Measurements from ENCODE around the gene AP2A1.

The AP2A1 gene

GRCh38 chr19:49767381-49767780 lies 580 bp downstream of the AP2A1 start:
- DNase-seq: peak; percentile 42

DNA sequence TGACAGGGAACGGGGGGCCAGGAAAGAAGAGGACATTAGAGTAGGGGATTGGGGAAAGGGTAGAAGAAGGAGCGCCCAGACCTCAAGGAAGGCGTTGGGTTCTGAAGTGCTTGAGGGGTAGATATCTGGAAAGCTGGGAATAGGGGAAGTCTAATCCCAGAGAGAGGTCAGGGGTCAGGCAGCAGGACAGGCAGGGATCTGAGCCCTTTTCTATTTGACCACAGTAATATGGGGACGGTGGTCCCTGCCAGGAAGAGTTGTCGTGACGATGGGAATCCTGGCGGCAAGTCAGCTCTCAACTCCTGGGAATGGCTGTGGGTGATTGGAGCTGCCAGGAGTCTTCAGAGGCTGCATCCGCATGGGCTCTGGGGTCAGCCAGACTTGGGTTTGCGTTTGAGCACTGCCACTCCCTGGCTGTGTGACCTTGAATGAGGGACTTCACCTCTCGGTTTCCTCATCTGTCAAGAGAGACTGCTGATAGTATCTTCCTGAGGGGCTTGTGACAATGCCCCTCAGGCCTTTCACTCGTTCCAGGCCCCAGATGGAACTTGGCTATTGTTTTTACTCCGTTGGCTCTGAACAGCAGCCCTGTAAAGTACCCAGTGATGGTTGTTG lies 1.3 kb downstream of the AP2A1 start:
- DNase-seq: no peak

DNA sequence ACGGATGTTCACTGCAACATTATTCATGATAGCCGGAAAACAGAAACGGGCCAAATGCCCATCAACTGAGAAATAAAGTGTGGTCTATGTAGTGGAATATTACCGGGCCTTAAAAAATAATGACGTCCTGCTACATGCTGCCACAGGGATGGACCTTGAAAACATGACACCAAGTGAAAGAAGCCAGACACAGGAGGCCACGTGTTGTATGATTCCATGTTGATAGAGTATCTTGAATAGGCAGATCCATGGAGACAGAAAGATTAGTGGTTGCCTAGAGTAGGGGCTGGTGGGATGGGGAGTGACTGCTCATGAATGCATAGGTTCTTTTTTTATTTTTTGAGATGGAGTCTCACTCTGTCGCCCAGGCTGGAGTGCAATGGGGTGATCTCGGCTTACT lies 3.7 kb downstream of the AP2A1 start:
- DNase-seq: no peak

DNA sequence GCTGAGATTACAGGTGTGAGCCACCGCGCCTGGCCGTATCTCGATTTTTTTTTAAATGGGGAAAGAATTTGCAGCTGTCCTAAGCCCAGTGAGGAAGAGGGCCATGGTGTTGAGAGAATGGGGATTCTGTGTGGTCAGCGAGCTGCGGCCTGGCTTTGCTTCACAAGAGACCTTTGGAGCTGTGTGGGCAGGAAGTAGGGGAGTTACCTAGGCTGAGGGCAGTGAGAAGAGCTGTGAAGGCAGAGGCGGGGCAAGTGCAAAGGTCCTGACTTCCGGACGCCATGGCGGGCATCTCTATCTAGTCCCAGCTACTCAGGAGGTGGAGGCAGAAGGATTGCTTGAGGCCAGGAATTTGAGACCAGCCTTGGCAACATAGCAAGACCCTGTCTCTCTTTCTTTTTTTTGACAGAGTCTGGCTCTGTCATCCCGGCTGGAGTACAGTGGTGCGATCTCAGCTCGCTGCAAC lies 4.9 kb downstream of the AP2A1 start:
- DNase-seq: no peak

DNA sequence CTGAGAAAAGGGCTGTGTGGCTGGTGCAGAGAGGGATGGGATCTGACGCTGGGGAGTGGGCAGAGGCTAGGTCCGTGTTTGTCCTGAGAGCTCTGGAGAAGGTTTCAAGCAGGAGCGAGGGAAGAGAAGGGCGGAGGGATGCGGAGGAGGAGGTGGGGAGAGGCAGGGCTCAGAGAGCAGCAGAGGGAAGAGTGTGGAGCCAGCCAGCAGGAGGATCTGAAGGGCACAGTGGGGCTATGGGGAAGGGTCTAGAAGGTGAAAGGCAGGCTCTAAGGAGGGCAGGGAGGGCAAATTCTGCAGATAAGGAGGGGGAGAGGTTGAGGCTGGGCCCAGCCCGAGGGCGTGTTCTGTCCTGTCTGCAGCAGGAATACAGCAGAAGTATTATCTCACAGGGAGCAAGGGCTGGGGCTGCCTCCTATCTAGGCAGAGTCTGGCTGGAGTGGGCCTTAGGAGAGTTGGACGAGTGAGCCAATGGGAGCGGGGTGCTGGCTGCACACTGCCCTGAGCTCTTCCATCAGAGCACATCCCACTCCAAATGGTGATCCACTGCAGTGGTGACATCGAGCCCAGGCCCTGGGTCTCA lies 6.1 kb downstream of the AP2A1 start:
- DNase-seq: no peak

DNA sequence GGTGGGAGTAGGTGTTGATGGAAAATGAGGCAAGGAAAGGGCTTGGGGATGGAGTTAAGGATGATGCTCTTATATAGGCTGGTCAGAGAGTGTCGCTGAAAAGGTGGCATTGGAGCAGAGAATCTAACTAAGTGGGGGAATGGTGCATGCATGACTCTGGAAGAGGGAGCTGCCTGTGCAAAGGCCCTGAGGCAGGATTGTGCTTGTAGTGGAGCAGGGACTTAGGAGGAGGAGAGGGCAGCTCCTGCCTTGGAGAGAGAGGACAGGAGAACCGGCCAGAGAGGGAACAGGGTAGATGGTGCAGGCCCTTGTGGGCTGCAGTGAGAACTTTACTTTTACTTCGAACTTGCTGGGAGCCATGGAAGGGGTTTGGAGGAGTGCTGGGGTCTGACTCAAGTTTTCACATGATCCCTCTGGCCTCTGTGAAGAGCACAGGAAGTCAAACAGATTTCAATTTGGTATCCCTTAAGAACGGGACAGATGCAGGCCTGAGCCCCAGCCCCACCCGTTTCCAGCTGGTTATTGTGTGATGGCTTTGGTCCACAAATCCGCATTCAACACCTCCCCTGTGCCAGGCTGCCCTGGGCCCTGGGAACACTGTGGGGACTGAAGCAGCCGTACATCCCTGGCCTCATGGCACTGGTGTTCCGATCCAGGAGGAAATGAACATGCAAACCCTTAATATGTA lies 7.0 kb downstream of the AP2A1 start:
- no peak for DNase-seq

DNA sequence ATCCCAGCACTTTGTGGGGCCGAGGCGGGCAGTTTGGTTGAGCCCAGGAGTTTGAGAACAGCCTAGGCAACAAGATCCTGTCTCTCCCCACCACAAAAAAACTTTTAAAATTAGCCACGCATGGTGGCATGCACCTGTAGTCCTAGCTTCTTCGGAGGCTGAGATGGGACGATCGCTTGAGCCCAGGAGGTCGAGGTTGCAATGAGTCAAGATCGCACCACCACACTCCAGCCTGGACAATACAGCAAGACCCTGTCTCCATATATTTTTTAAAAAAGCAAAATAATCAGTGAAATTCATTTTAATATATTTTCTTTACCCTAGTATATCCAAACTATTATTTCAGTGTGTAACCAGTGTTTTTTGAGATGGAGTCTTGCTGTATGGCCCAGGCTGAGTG lies 8.2 kb downstream of the AP2A1 start:
- DNase-seq: no peak

DNA sequence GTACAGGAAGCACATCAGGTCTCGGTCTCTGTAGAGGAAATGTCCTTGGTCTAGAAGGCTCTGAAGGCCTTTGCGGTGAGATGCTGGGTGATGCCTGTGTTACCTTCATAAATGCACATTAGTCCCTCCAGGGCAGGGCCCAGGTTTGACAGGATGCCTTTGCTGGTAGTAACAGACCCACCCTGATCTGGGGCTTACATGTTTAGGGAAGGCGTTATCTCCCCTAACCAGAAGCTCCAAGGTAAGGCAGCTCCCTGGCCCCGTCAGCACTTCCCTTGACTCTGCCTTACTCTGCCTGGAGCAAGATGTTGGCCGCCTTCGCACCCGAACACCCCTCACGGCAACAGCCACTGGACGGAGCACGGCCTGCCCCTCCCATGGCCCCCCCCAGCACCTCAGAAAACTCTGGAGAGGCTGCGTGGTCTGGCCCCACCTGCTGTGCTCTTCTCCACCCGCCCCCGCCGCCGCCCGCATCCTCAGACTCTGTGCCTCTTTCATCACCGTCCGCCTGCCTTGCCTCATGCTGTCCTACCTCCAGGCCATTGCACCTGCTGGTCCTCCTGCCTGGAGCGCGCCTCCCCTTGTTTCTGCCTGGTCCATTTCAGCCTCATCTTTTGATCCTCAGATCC lies 9.1 kb downstream of the AP2A1 start:
- DNase-seq: no peak

DNA sequence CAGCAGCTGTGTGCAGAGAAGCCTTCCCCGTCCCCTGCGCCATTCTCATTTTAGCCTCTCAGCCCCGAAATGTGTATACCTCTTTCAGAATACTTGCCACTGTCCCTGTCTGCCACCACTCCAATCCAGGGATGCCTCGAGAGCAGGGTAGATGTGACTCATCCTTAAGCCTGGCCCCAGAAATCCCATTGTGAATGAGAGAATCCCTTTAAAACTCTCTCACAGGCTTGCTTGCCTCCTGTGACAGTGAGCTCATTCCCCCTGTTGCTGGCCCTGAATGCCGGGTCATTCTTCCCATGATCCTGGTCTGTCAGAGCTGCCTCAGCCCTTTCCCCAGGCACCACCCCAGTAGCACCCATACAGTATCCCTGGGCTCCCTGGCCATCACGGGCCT lies 9.6 kb downstream of the AP2A1 start:
- DNase-seq: no peak

DNA sequence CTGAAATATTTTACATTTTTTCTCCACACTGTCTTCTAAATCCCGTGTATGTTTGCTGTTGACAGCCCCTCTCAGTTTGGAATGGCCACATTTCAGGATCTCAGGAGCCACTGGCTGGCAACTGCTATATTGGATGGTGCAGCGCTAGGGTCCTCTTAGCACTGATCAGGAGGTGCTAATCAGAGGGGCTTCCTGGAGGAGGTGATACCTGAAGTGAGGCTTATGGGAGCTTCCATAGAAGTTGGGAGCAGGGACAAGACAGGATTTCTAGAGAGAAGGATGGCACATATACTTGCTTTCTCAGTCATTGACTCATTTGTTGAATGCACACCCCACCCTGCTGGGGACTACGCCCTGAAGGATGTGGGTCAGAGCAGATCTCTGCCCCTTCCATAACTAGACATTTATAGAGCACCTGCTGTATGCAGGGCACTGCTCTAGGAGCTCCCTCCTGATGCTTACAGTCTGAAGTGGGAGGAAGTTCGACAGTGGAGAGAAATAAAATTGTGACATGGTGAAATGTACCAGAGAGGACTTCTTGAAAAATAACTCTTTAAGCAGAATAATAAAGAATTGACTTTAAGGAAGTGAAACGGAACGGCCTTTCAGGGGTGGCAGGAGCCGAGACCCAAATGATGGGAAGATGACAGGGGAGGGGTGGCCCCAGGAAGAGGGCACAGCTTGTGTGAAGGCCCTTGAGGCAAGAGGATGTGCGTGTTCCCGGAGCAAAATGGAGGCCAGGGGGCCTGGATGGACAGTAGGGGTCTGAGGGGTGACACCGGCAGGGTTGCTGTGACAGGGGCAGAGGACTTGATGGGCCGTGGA lies 13.1 kb downstream of the AP2A1 start:
- DNase-seq: no peak

DNA sequence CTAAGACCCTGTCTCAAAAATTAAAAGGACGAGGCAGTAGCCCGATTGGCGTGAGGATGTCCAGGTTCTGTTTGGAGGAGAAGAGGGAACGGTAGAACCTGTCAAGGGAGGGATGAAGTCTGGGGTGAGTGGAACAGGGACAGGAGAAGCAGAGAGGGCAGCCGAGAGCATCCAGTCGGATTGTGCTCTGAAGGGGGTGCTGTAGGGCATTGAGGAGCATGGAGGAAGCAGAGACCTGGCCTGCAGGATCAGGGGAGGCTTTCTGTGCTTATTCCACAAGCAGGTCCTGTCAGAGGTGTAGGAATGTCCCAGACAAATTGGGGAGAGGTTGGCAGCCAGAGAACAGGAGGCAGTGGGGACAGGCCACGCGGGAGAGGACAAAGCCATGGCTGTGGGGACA lies 14.1 kb downstream of the AP2A1 start:
- no peak for DNase-seq

DNA sequence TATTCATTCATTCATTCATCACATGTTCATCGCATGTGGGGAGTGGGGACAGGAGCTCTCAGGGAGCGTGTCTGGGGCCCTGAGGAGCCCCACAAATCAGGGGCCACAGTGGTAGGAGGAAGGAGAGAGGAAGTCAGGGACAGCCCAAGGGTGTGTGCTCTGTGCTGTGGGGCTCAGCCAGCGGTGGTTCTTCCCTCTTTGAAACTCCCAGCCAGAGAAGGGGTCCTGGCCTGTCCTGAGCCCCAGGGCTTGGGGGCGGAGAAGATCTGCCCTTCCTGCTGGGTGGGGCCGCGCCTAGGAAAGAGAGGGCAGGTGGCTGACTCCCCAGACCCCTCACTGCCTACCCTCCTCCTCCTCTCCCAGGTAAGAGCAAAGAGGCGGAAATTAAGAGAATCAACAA lies 14.6 kb downstream of the AP2A1 start:
- no peak for DNase-seq

DNA sequence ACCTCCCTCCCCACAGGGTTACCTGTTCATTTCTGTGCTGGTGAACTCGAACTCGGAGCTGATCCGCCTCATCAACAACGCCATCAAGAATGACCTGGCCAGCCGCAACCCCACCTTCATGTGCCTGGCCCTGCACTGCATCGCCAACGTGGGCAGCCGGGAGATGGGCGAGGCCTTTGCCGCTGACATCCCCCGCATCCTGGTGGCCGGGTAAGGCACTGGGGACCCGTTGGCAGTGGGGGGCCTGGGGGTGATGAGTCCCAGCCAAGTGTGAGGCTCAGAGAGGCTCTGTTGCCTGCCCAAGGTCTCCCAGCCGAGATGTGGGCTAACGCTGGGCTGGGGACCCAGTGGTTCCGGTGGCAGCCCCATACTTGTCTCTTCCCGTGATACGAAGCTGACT lies 15.7 kb downstream of the AP2A1 start:
- DNase-seq: no peak

DNA sequence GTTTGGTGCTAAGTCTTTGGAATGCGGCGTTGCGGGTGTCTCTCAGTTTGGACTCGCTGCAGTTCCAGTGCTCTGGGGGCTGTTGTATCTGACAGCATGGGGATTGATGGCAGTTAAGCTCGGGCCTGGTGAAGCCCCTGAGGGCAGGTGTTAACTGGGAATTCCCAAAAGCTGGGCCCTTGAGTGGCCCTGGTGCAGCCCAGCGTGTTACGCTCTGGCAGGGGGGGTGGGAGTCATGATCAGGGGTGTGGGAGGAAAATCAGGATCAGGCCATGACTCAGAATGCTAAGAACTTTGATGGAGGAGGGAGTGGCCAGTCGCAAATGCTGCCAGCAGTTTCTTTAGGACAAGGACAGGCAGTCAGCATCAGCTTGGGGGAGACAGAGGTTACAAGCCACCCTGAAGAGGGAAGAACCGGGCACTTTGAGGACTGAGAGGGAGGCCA lies 19.6 kb downstream of the AP2A1 start:
- no peak for DNase-seq

DNA sequence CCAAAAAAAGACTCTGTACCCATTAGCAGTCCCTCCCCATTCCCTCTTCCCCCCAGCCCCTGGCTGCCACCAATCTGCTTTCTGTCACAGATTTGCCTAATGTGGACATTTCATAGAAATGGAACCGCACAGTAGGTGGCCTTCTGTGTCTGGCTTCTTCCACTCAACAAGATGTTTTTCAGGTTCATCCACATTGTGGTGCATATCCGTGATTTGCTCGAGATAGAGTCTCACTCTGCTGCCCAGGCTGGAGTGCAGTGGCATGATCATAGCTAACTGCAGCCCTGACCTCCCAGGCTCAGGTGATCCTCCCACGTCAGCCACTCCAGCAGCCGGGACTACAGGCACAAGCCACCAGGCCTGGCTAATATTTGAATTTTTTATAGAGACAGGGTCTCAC lies 20.9 kb downstream of the AP2A1 start:
- no peak for DNase-seq

DNA sequence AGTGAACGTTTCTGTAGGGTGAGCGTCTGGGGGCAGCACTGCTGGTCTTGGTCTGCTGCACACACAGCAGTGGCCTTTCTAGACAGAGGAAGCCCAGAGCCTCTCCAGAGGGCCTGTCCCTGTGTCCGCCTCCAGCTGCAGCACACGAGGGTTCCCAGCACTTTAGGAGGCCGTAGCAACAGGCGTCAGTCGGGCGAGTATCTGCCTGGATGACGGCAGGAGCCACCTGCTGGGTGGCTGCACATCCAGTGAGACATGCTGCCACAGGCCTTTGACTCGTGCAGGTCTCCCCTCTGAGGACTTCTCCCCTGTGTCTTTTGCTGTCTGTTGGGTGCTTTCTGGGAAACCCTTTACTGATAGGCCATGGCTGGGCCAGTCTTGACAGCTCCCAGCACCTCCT lies 22.1 kb downstream of the AP2A1 start:
- no peak for DNase-seq

GRCh38 chr19:49790866-49791265 lies 24.1 kb downstream of the AP2A1 start:
- DNase-seq: no peak

- no peak for DNase-seq
Measured at GRCh38 chr19:49791776-49792445, 25.1 kb downstream of the AP2A1 start.

DNA sequence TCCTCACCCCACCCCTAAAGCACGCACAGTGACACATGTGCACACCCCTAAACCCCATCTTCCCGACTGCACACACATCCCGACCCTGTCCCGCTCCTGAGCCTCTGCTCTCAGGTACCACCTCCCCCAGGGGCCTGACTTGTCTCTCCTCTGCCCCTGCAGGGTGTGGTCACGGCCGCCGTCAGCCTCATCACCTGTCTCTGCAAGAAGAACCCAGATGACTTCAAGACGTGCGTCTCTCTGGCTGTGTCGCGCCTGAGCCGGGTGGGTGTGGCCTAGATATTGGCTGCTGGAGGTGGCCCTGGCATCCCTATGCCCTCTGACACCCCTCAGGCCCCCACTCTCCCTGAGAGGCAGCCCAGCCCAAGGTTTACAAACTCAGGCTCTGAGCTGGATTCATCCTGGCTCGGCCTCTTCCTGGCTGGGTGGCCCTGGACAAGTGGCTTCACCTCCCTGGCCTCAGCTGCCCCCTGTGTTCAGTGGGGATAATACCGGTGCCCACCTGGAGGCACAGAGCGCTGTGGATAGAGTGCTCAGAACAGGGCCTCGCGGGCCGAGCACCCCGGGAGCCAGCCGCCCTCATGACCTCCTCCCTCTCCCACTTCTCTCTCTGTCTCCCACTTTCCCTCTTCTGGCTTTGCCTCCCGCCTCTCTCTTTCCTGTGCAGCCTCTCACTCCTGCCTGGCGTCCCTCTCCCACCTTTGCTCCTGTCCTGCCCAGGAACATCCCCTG lies 26.2 kb downstream of the AP2A1 start:
- no peak for DNase-seq

DNA sequence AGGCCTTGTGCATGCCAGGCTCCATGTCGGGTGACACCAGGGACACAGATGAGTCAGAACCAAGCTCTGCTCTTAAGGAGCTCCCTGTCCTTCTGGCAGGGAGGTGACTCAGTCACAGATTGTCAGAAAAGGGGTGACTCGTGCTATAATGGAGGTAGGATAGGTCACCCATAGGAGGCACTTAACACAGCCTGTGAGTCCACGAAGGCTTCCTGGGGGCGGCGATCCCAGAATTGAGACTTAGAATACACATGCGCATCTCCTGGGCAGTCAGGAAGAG lies 26.7 kb downstream of the AP2A1 start:
- DNase-seq: no peak

- DNase-seq: no peak
Measured at GRCh38 chr19:49795615-49796014, 28.8 kb downstream of the AP2A1 start.

DNA sequence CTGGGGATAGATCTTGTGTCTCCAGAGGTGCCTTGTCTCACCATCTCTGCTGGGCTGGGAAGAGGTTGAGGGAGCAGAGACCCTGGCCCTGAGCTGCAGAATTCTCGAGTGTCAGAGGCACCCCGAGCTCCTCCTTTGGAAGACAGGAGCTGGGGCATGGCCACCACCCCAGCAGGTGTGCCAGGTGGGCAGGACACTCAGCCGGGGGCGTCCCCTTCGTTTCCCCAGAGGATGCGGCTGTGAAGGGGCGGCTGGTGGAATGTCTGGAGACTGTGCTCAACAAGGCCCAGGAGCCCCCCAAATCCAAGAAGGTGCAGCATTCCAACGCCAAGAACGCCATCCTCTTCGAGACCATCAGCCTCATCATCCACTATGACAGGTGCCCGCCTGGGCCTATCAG lies 31.8 kb downstream of the AP2A1 start:
- no peak for DNase-seq
